HG03565 (cell line): ENCODE results near the gene KLK7.
"Not testable (repeated sequence)": the region's sequence is repeated elsewhere in the genome, so short reads cannot be mapped to it uniquely, and the experiment has no call there.

Experiments
- ATAC-seq: cut with Tn5 transposase; IDR thresholded peaks from one replicate; pipeline ENCODE4 v1.9.1; 2021; ENCODE audit warnings: mild to moderate bottlenecking, moderate library complexity; ENCODE audit not compliant: unreplicated experiment

Gene KLK7

DNA sequence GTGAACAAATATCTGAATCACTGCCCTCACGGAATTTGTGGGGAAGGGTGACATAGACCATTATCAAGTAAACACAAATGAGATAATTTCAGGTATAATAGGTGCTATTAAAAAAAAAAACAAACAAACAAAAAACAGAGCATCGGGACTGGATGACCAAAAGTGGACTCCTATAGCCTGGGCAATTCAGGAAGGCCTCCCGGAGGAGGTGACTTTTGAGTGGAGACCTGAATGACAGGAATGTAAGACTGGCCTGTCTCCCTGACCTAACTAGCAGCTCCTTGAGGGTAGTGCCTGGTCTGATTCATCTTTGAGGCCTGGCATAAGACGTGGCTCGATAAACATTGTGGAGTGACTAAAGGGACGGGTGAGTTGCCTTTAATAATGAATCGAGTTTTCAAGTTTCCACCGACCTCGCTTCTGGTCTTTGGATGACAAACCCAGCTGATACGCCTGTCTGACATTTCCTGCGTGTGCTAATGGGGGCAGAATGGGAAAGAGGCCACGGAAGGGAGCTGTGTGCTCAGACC, 29.0 kb upstream of the KLK7 start:
- no peak for ATAC-seq

DNA sequence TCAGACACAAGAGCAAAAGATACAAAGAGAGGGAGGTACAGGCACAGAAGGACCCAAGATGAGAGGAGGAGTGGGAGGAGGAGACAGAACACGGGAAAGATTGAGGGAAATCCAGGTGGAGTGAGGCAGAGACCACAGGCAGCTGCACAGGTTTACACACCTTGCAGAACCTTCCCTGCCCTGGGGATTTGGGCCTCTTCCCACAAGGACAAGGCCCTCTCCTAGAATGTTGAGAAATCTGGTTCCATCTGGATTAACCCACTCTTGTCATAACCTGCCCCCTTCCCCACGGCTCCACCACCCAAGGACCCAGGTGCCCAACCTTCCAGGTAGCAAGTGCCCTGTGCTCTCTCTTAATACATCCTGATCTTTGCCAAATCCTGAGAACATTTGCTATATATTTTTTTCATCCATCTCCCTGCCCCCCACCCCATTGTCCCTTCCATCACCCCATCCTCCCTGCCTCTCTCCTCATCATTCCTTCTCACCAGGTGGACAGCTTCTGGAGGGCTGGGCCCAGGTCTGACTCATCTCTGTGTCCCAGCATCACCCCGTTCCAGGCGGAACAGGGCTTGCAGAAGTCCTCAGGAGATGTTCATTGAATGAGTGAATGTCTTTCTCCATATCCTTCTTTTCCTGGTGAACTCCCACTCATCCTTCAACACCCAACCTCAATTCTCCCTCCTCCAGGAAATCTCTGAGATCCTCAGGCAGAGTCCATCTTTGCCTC, 26.5 kb upstream of the KLK7 start:
- no peak for ATAC-seq

DNA sequence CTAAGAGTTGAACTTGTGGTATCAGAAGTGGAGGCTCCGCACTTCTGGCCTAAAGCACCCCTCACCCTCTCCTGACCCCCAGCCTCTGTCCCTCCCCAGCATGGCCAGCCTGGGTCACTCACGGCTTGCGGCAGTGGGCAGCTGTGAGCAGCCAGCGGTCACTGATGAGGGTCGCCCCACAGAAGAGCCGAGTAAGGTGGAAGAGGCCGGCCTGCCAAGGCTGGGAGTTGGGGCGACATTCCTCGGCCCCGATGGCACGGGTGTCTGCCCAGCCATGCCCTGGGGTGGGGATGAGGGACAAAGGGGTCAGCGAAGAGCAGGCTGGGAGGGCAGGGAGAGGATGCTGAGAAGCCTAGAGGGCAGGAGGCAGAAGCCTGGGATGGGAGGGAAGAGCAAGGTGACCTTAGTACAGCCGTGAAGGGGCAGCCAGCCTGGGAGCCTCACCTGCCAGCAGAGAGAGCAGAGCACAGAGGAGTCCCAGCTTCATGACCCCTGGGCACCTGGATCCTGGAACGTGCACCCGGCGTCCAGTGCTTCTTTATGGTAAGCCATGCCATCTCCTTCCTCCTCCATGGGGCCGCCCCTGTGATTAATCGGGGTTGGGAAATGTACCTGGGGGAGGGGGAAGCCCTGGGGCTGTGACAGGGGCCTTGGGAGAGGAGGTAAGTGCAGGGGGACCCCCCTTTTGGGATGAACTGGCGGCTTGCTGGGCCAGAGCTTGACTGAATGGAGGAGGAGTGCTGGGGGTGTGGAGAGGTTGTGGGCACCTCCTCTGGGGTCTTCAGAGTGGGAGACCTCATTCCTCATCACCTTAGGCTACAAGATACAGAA, 25.6 kb upstream of the KLK7 start:
- no peak for ATAC-seq

GRCh38 chr19:51007488-51007887, 23.8 kb upstream of the KLK7 start:
- ATAC-seq = no peak

DNA sequence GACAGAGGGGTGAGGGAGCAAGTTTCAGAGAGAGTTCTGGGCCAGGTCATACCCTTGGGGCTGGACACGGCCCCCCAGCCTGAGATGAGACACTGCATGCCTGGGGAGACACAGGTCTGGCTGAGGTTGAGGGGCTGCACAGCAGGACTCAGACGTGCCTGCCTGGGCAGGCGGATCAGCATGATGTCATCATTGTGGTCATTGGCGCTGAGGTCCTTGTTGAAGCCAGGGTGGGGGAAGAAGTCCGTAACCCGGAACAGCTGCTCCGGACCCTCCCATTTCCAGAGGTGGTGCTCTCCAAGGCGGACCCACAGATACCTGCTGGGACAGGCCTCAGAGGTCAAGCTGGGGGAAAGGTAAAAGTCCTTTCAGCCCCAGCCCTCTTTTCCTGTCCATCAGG, 22.7 kb upstream of the KLK7 start:
- ATAC-seq = no peak

GRCh38 chr19:51005248-51005647, 21.5 kb upstream of the KLK7 start:
- ATAC-seq = no peak

- ATAC-seq = no peak
Observed at GRCh38 chr19:51003316-51003715, 19.6 kb upstream of the KLK7 start.

GRCh38 chr19:51002542-51003311, 19.0 kb upstream of the KLK7 start:
- no peak for ATAC-seq

DNA sequence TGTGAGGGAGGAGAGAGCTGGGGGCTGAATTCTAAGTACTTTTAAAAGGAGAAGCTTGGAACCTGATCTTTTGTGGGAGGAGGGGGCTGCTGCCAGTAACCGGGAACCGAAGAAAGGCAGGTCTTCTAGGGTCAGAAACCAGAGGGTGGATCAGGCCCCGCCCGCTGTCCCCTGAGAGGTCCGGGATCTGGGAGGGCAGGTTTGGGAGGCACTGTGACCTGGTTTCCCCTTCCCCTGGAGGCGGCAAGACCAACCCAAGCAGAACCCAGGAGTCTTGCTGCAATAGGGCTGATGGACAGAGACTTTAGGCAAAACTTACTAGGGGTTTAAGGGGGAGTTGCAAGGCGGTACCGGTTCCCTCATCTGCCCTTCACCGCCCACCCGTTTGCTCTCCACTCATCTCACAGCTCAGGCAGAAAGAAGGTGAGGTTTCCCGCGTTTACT, 18.4 kb upstream of the KLK7 start:
- no peak for ATAC-seq

DNA sequence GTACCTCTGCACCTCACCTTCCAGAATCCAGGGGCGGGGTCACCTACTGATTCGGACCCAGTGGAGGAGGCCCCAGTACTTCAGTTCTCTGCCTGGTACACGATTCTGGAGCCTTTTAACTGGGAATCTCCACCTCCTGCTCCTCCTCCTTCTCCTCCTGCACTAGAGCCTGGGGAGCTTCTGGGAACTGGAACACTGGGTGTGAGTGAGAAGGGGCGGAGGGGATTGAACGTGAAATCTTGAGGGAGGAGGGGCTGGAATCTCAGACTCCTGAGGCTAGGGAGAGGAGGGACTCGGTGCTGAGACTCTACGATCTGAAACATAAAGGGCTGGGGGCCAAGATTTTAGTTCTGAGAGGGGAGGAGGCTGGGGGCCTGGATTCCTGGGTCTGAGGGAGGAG, 17.8 kb upstream of the KLK7 start, which contains the start of gene KLK8:
Gene KLK8, minus strand, starts transcription at position 90 of the 400 bp plus-strand sequence. CDS start 437 bp downstream, outside the sequence.
- no peak for ATAC-seq

DNA sequence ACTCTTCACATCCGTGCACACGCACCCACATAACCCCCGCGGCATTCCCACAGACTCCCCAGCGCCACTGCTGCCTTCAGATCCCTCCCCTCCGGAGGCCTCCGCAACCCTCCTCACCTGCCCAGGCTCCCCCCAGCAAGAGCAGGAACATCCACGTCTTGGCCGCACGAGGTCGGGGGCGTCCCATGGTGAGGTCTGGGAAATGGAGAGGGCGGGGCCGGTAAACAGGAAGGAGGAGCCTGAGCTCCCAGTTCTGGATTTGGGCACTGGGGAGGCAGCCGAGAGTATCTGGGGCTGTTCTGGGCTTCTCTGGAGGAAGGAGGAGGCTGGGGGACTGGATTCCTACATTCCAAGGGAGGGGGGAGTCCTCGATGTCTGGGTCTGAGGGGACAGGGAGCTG, 17.3 kb upstream of the KLK7 start:
- ATAC-seq = no peak

GRCh38 chr19:51000426-51000825, 16.7 kb upstream of the KLK7 start:
- no peak for ATAC-seq

- ATAC-seq = no peak
Observed at GRCh38 chr19:50998686-50999085, 15.0 kb upstream of the KLK7 start.

DNA sequence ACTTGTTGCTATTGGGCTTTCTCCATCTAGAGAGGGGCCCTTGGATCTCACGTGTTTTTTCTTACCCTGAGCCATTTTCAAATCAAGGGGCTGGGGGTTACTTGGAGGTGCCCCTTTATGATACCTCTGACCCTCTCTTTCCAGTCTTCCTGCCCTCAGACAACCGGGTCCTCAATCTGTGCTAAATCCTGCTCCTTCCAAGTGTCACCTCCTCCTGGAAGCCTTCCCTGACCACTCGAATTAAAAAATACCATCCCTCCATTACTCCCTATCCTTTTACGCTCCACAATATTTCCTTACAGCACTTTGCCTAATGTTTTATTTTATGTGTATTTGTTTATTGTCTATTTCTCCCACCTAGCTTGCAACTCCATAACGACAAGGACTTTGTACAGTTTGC, 14.3 kb upstream of the KLK7 start:
- no peak for ATAC-seq

- ATAC-seq = no peak
Observed at GRCh38 chr19:50994129-50994528, 10.4 kb upstream of the KLK7 start.

GRCh38 chr19:50992666-50993035, 8.9 kb upstream of the KLK7 start:
- no peak for ATAC-seq

GRCh38 chr19:50984416-50984815, 699 bp upstream of the KLK7 start:
- ATAC-seq = not testable (repeated sequence)

DNA sequence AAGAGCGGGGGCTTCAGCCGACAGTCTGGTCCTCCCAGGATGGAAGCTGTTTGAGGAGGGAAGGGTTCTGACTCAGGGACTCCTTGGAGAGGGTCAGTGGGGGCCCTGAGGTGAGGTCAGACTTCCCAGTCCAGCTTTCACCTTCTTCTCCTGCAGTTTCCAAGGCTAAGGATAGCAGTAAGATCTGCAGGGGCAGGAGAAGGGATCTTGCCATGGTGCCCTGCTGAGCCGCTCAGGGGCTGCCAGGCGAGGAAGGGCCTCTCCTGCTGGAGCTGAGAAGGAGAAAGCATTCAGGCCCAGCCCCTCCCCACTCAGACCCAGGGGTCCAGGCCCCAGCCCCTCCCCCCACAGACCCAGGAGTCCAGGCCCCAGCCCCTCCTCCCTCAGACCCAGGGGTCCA, 1.5 kb downstream of the KLK7 start:
- ATAC-seq = no peak

- ATAC-seq = no peak
Observed at GRCh38 chr19:50981587-50982146, 2.0 kb downstream of the KLK7 start.

GRCh38 chr19:50980208-50980607, 3.5 kb downstream of the KLK7 start:
- no peak for ATAC-seq

DNA sequence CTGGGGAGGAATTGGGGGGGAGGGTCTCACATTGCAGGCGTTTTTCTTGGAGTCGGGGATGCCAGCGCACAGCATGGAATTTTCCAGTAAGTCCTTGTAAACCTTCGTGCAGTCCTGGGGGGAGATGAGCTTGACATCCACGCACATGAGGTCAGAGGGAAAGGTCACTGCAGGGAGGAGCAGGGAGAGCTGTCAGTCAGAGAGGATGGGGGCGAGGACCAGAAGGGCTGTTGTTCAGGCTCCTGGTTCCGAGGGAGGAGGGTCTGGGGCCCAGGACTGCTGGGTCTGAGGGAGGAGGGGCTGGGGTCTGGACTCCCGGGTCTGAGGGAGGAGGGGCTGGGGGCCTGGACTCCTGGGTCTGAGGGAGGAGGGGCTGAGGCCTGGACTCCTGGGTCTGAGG, 4.0 kb downstream of the KLK7 start:
- ATAC-seq = no peak
